Measurements from ENCODE around the gene CLDN6.

The CLDN6 gene

DNA sequence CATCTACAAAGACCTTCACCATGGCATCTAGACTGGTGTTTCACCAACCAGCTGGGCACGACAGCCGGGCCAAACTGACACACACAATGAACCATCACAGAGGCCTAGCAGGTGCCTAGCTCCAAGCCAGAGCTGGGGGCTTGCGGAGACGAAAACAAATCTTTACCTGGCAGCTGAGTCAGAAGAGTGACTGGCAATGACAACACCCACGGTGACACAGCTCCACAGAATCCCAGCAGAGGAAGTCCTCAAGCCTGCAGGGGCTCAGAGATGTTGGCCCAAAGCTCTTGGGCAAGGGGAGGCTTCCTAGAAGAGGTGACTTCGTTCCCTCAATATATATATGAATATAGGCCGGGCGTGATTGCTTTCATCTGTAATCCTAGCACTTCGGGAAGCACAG, 33.5 kb upstream of the CLDN6 start:
- no peak for DNase-seq (ENCODE audit: low spot score)

GRCh38 chr16:3051009-3051408, 33.0 kb upstream of the CLDN6 start:
- no peak for DNase-seq (ENCODE audit: low spot score)

DNA sequence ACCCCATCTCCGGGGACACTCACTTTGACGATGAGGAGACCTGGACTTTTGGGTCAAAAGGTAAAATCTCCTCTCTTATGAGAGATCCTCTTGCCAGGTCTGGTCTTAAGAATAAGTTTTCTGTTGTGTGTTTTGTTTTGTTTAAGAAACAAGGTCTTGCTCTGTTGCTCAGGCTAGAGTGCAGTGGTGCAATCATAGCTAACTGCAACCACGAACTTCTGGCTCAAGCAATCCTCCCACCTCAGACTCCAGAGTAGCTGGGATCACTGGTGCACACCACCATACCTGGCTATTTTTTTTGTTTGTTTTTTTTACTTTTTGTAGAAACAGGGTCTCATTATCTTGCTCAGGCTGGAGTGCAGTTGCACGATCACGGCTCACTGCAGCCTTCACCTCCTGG, 32.5 kb upstream of the CLDN6 start:
- no peak for DNase-seq (ENCODE audit: low spot score)

- DNase-seq (ENCODE audit: low spot score) = no peak
These were observed 32.0 kb upstream of the CLDN6 start for GRCh38 chr16:3049921-3050481.

- no peak for DNase-seq (ENCODE audit: low spot score)
These were observed 29.4 kb upstream of the CLDN6 start for GRCh38 chr16:3047387-3047720.

- DNase-seq (ENCODE audit: low spot score) = no peak
These were observed 28.8 kb upstream of the CLDN6 start for GRCh38 chr16:3046641-3047386.

DNA sequence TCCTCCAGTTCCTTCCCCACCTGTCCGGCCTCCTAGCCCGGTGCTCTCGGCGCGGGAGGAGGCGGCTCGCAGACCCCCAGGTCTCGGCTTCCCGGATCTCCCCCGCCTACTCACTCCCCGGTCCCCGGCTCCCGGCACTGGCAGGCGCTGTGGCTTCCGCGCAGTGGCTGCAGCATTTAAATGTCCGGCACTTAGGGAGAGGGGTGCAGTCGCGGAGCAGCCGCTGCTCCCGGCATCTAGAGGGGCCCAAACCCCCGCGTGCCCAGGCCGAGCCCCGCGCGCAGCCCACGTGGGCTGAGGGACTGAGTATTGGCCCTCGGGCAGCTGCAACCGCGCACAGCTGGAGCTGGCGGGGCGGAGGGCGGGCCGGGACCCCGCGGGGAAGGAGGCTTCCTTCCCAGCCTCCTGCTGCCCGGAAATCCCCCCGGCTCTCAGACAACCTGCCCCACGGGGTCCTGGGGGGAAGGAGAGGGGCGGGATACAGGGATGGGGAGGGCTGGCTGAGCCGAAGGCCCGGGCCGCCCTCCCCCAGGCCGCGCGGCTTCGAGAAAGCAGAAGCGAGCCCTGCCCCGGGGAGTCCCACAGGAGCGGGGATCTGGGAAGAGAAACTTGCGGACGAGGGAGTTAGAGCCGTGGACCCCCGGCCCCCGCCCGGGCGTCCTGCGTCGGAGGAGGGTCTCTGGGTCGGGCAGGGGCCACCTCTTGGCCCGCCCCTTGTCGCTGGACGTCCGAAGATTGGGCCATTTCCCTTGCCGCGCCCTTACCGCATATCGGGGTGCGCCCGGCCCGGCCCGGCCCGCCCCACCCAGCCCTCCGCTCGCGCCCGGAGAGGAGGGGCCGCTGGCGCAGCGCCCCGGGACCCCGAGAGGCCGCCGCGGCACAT, 28.0 kb upstream of the CLDN6 start, which contains the start of gene MMP25:
TSS of gene MMP25 (plus strand) at position 804 of the 883 bp plus-strand sequence. CDS start 357 bp downstream, outside the sequence.
- DNase-seq (ENCODE audit: low spot score) = no peak

GRCh38 chr16:3044708-3045107, 26.7 kb upstream of the CLDN6 start:
- DNase-seq (ENCODE audit: low spot score) = no peak

DNA sequence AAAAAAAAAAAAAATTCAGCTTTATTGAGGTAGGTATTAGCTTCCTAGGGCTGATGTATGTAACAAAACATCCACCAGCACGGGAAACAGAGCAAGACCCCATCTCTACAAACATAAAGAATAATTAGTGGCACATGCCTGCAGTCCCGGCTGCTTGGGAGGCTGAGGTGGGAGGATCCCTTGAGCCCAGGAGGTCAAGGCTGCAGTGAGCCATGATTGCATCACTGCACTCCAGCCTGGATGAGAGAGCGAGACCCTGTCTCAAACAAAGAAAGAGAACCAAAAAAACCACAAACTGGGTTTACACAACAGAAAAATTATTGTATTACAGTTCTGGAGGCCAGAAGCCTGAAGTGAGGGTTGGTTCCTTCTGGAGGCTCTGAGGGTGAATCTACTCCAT, 24.4 kb upstream of the CLDN6 start:
- no peak for DNase-seq (ENCODE audit: low spot score)

DNA sequence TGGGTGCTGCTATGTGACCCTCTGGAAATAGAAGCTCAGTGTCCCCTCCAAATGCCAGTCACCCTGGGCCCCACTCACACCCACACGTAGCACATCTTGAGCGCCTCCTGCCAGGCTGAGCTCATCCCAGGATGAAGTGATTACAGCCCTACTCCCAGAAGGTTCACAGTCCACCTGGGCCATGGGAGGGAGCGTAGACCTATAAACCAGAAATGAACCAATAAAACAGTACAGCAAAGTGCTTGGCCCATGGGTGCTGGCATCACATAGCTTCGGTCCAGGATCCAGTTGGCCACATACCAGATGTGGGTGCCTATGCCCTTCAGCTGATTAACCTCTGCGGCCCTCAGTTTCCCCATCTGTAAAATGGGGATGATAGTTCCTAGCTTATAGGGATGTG, 20.9 kb upstream of the CLDN6 start:
- no peak for DNase-seq (ENCODE audit: low spot score)

DNA sequence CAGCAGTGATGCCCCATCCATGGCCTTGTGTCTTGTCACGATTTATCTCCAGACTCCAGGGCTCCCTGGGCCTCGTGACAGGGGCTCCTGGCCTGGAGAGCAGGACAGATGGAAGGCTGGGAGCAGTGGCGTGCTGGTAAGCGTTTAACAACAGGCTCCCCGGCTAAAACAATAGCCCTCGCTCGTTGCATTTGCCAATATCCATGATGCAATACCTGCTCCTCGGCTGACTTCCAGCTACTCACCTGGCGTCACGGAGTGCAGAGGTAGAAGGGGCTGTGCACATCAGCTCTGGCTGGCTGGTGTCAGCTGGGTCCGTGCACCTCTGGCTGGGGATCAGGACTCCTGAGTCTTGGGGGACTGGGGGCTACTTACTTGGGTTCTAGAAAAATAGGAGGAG, 20.3 kb upstream of the CLDN6 start:
- DNase-seq (ENCODE audit: low spot score) = no peak

DNA sequence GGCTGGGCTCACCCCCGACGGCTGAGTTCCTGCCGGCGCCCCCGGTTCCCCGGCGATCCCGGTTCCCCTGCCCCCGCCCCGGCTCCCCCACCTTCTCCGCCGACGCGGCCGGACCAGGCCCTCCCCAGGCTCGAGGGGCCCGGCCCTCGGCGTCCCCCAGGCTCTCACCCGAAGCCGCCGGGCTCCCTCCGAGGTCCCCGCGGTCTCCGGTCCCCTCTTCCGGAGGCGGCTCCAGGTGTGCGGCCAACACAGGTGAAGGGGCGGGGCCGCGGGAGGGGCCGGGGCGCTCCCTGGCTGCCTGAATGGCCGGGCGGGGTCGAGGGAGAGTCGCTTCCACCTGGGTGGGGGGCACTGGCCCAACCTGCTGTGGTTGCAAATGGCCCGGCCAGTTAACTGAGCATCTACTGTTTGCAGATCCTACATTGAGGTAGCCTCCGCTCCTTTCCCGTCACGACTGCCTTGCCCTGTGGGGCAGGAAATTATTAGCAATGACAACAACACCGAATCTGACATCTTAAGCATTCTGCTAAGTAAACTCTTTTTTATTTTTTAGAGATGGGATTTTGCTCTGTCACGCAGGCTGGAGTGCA, 18.8 kb upstream of the CLDN6 start, which contains the start of gene BICDL2:
TSS of gene BICDL2 (minus strand) at position 219 of the 590 bp plus-strand sequence. CDS start 1,448 bp downstream, outside the sequence.
- DNase-seq (ENCODE audit: low spot score) = no peak

GRCh38 chr16:3035972-3036725, 18.2 kb upstream of the CLDN6 start:
- no peak for DNase-seq (ENCODE audit: low spot score)

DNA sequence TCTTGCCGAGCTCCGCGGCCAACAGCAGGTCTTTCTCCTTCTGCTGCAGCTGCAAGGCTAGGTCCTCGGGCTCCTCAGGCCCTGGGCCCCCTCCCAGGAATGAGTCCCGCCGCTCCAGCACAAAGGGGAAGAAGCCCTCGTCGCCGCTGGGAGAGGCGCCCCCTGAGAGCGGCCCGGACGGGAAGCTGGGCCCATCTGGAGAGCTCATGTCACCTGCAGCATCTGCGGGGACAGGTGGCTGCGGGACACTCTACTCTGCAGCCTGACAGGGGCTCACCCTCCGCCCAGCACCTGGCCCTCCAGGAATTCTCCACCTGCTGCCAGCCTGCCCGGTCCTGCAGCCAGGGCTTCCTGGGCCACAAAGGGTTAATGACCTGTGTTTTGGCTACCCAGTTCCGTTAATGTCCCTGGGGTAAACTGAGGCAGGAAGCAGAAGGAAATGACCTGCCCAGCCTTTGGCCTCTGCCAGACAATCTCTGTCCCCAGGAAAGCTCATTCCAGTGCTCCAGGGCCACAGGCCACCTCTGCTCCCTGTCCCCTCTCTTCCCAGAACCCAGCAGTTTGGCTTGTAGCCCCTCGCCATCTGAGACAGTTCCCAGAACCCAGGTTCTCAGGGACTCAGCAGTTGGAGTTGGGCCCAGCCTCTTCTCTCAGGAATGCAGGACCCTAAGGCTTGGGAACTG, 17.4 kb upstream of the CLDN6 start:
- DNase-seq (ENCODE audit: low spot score) = no peak

GRCh38 chr16:3032624-3033023, 14.6 kb upstream of the CLDN6 start:
- no peak for DNase-seq (ENCODE audit: low spot score)

- no peak for DNase-seq (ENCODE audit: low spot score)
These were observed 12.5 kb upstream of the CLDN6 start for GRCh38 chr16:3030222-3031212.

DNA sequence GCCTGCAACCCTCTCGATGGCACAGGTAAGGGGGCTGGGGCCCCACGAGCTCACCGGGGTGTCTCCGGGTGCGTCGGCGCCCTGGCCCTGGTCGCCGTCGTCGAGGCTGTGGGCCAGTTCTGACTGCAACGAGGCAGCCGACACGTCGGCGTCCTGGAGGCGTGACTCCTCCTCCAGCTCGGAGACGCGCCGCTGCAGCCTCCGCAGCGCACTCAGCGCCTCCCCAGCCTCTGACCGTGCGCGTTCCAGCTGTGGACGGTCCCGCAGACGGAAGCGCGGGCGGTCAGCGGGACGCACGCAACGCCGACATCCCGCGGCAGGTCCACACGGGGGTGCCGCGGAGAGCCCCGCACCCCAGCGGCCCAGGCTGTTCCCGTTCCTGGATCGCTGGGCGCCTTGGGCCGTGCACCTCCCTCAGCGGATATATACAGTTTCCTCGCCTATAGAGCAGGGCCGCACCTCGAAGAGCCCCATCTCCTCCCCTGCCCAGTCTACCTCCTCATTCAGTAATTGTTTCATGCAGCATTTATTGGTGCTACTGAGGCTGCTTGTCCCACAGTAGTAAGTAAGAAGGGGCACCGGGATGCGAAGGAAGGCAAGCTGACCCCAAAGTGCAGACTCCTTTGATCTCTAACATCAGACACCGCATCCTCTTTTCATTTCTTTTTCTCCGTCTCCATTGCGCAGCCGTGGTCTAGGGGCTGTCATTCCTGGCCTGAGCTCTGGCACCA, 11.7 kb upstream of the CLDN6 start:
- no peak for DNase-seq (ENCODE audit: low spot score)

DNA sequence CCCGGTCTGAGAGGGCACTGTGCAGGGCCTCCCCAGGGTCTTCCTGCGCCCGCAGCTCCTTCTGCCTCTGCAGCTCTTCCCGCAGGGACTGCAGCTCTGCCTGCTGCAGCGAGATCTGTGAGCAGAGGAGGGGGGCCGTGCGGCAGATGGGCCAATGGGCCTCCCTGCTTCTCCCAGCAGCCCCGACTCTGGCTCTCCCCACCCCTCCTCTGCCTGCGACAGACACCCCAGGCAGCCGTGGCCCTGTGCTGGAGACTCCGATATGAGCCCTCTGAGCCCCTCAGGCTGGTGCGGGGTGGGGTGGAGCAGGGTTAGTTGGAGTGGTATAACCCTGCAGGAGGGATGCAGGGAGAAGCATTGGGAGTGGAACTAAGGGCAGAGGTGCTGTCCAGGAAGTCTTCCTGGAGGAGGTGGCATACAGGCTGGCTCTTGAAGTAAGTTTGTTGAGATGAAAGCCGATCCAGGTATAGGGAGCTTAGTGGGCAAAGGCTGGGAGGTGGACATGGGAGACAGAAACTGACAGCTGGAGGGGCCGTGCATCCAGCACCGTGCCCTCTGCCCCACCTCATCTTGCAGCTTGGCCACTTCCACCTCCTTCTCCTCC, 10.8 kb upstream of the CLDN6 start:
- DNase-seq (ENCODE audit: low spot score) = no peak

Data from SW480 (cell line).